ENCODE measurements around the gene JADE3.

JADE3 gene

GRCh38 chrX:47047989-47048388, 135.8 kb downstream of the JADE3 start:
- no peak for DNase-seq

DNA sequence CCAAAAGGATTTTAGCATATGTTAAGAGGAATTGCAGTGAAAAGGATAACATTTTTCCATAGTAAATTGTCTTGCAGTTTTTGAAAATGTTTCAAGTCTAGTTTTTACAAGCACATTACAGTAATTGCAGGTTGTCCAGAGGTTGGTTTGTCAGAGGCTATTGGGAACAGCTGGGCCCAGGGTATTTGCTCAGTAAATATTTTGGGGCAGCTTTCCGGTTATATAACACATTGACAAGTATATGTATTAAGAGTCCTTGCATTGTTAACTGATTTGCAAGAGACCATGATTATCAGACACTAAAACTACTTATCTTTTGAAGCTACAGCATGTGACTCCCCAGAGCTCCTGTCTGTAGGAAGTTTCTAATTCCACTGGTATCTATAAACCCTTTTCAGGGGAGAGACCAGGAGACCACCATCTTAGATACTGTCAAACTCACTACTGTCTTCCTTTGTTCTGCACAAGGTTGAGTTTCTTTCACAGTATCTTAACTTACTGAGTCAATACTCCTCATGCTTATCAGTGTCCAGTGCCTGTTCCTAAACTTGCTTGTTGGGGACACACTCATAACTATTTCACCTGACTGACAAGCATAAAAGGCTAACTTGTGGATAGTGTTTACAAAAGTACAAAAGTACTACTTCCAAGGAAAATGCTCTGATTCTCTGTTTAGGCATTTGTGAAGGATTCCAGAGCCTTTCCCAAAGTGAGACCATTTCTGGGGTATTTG, 147.1 kb downstream of the JADE3 start:
- no peak for DNase-seq

DNA sequence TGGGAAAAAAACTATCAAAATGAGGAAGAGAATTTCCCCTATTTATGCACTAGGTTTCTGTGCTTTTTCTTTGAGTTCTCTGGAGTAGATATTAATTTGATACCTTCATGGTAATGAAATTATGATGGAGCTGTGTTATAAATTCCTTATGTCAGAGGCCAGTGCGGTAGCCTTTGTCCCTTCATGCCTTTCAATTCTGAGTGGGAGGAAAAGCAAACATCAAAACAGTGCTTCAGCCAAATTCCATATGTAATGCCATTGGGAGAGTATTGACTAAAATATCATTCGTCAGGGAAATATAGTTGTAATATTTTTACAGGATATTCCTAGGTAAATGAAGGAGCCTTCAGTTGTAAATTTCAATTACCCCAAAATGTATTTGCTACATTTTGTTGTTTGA, 148.5 kb downstream of the JADE3 start:
- DNase-seq: no peak

DNA sequence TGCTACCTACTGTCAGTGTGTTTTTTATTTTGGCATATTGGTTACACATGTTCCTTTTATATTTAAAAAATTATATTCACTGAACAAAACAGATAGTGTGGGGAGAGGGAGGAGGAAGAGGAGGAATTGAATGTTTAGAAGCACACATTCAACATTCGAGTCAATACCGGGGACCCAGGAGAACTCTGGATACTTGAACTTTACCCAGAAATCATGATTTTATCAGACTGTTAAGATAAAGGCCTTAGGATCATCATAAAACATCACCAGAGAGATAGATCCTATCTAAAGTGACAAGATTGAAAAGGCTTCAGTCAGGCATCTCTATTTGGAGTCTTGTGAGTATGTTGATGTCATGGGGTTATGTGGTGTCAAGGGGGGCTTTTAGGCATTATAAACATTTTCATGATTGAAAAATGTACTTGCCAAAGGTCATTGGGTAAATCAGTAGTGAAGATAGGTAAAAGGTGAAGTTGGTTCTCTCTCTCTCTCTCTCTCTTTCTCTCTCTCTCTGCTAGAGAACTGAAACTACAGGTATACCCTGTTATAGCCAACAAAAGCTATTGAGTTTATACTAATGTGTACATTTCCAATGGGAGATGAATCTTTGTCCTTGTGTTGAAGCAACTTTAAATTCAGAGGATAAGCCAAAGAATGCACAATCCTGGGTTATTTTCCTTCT, 149.2 kb downstream of the JADE3 start:
- DNase-seq: no peak

- no peak for DNase-seq
Measured at GRCh38 chrX:47063179-47063578, 151.0 kb downstream of the JADE3 start.

- DNase-seq: no peak
Measured at GRCh38 chrX:47068214-47068613, 156.0 kb downstream of the JADE3 start.

DNA sequence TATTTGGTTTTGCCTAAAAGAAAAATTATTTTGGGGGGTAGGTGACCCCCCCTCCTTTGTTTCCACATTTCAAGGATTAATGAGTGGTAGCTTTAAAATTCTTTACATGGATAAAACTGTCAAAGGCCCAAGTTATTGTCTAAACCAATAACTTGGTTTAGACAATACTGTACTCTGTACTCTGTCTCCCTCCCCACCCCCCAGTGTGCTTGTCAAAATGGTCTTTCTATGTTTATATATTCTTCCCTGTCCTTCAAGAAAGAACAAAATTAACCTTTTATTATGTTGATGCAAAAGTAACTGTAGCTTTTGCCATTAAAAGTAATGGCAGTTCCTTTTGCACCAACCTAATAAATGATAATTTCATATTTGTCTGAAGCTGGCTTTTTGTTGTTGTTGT, 156.5 kb downstream of the JADE3 start:
- DNase-seq: no peak

DNA sequence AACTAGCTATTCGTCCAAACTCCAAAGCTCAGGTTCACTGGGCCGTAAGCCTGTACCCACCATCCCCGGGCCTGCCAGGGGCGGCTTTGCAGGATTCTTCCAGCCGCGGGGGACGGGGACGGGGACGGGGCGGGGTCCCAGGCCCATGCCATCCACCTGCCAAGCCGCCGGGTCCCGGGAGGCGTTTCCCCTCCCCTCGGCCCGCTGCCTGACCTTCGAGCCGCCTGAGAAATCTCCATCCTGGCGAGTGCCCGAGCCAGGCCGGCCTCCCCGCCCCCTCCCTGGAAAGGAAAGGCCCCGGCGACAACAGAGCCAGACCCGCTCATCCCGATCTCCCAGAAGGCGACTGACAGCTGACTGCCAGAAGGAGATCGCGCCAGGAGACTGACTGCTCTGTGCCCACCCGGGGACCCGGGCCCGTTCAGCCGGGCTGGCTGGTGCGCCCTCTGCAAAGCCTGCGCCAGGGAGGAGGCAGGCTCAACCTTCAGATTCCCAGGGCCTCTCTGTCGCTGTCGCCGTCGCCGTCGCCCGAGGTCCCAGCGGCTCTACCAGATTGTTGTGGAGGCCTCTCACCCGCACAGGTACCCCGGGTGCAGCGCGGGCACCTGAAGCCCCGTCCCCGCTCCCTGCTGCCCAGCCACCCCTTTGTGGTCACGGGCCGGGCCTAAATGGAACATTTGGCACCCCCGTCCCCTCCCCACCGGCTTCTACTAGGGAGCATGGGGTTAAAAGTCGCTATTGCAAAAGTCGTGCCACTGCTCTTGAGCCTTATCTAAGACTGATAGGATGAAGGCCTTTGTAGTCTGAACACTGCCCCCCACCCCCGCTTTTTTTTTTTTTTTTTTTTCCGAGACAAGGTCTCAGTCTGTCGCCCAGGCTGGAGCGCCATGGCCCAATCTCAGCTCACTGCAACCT, 166.2 kb downstream of the JADE3 start, which contains the start of gene RGN:
Gene RGN (plus strand): TSS at position 315 of the 915 bp plus-strand sequence. CDS start 2,702 bp downstream, outside the sequence.
- no peak for DNase-seq

DNA sequence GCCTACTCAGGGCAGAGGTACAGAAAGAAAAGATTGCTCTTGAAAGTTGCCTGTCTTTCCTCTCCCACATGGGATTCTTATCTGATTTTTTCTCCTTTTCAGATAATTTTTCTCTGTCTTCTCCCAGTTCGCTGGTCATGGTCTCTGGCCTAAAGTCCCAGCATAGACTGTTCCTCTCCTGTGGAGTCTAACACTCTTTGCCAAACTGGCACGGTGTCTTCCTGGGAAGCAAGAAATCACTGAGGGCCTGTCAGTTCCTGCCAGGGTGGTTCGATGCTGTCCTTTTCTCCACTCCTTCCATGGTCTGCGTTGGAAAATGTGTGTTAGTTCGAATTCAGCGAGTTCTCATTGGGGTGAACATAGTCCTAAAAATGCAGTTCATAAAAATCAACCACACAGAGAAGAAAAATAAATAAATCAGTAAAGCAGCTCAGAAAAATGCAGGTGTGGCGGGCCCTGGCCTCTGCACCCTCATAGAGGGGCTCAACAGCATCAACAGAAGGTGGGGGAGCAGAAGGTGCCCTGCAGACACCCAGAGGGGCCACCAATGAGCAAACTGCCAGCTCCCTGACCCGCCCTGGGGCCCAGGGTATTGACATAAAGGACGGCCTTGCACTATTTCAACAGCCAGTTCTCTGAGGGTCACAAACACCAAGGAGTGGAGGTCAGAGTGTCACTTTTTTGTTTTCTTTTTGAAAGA, 168.1 kb downstream of the JADE3 start:
- no peak for DNase-seq

- DNase-seq: no peak
Measured at GRCh38 chrX:47080915-47081236, 168.7 kb downstream of the JADE3 start.

GRCh38 chrX:47091149-47091775, 179.0 kb downstream of the JADE3 start:
- DNase-seq: no peak

- no peak for DNase-seq
Measured at GRCh38 chrX:47093248-47093647, 181.0 kb downstream of the JADE3 start.

DNA sequence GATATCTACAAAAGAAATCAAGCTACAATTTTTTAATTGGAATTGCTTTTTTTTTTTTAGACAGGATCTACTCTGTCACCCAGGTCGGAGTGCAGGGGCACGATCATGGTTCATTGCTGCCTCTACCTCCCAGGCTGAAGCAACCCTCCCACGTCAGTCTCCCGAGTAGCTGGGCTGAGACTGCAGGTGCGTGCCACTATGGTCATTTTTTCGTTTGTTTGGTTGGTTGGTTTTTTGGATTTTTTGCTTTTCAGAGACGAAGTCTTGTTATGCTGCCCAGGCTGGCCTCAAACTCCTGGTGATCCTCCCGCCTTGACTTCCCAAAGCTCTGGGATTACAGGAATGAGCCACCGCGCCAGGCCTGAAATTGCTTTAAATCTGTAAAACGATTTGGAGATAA, 181.6 kb downstream of the JADE3 start:
- no peak for DNase-seq

DNA sequence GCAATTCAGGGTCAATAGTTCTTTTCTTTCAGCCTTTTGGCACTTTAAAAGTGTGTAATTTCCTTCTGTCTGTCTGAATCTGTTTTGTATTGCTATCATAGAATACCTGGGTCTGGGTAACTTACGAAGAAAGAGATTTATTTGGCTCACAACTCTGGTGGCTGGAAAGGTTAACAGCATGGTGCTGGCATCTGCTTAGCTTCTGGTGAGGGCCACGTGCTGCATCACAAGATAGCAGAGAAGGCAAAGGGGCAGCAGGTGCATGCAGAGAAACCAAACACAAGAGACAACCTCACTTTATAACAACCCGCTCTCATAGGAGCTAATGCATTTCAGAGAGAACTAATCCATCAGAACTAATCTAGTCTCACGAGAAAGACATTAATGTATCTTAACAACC, 184.8 kb downstream of the JADE3 start:
- no peak for DNase-seq

GRCh38 chrX:47098338-47099094, 186.3 kb downstream of the JADE3 start:
- no peak for DNase-seq

DNA sequence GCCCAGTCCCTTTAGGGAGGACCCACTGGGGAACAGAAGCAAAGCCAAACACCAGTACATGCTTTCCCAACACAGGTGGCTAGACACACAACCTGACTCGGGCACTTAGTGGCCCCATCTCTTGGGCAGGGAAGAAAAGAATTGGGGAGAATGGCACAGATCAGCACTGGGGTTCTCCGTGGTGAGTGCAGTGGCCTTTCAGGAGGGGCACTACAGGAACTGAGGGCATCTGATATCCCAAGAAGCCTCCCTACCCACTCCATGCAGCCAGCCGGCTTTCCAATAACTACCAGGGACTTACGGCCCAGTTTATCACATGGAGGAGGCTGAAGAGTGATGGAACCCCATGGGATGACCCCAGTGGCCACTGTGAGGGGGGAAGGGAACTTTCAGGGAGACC, 189.0 kb downstream of the JADE3 start:
- no peak for DNase-seq
